Activated naive CD4-positive, alpha-beta T cell treated with anti-CD3 and anti-CD28 coated beads, Interleukin-2, amount 50 U/mL, for 72 hours (primary cell): ENCODE data around the gene JMJD1C. TPM values are rescaled to one million over a fixed set of nuclear protein-coding genes. Genes with fewer than 3 reads are reported as not detected.

Source experiments
- ATAC-seq, 2 donors: fragments of 150-1000 bp; cut with Tn5 transposase; 2 replicates each; pipeline ENCODE4 v1.10.0; 2021; ENCODE audit warnings: mild to moderate bottlenecking in 2 of 2, moderate library complexity in 2 of 2
- DNase-seq, 2 donors: peaks; one replicate each; pipeline ENCODE4 v3.0.0; 2021 to 2022; ENCODE audit warnings: low spot score in 2 of 2
- H3K27ac Mint-ChIP-seq, 2 donors: one replicate each; pipeline ENCODE4 v1.8.0; 2022; ENCODE audit warnings: mild to moderate bottlenecking in 2 of 2, mixed read lengths in 2 of 2
- H3K36me3 Mint-ChIP-seq, 2 donors: one replicate each; pipeline ENCODE4 v1.8.0; 2022; ENCODE audit warnings: mixed read lengths in 2 of 2
- H3K9me3 Mint-ChIP-seq, 2 donors: one replicate each; pipeline ENCODE4 v1.8.0; 2022; ENCODE audit warnings: mixed read lengths in 2 of 2
- total RNA-seq, 2 donors: library from RNA; stranded (reverse); gene quantifications; one replicate each; pipeline ENCODE4 v1.2.3, GENCODE V29; 2022

JMJD1C gene
- total RNA-seq, 2 donors from 2014 or later: 62.5 to 68.7 TPM

DNA sequence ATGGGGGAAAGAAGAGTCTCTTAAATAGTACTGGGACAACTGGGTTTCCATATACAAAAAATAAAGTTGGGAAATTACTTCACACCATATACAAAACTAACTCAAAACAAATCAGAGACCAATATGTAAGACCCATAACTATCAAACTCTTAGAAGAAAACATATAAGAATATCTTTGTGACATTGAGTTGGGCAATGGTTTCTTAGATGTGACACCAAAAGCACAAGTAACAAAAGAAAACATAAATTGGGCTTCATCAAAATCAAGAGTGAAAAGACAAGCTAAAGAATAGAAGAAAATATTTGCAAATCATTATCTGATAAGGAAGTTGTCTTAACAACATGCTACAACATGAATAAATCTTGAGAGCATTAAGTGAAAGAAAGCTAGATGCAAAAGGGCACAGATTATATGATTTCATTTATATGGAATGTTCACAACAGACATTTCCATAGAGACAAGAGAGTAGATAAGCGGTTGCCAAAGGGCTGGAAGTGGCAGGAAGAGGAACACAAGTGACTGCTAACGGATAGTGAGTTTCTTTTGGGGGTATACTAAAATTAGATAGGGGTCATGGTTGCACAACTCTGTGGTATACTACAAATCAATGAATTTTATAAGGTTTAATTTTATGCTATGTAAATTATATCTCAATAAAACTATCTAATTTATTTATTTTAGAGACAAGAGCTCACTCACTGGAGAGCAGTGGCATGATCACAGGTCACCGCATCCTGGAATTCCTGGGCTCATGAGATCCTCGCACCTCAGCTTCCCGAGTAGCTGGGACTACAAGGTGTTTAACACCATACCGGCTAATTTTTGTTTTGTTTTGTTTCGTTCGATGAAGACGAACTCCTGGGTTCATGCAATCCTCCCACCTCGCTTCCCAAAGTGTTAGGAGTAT is 35.4 kb downstream of the JMJD1C start:
- no peak for ATAC-seq
- Mint-ChIP-seq H3K9me3 (peaks cover 0 to 4% of the 10 kb centered on the region in 2 donors), H3K36me3 (peaks cover 0 to 12% of the 10 kb centered on the region in 2 donors), H3K27ac (peak overlapping the region in 1 of 2 donors; percentile 28)
- no peak for DNase-seq

DNA sequence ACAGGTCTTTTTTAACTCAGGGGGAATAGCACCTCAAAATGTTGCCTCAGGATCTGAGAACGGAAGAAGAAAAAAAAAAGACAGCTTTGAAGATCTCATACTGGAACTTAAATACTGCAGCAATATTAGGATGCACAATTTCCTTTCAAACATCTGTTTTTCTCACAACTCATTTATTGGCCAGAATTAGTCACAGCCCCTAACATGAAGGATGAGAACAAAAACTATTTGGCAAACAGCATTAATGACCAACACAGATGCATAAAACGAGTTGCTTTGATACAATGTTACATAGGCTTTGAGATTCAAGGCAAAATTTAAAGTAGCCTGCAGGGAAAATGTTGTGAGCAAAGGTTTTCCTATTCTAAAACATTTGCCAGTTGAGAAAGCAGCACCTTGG is 36.5 kb downstream of the JMJD1C start:
- no peak for DNase-seq
- H3K27ac Mint-ChIP-seq: no peak overlapping the region
- peaks cover 0 to 4% of the 10 kb centered on the region in 2 donors for H3K9me3 Mint-ChIP-seq
- no peak for ATAC-seq
- H3K36me3 Mint-ChIP-seq: peaks cover 0 to 12% of the 10 kb centered on the region in 2 donors

DNA sequence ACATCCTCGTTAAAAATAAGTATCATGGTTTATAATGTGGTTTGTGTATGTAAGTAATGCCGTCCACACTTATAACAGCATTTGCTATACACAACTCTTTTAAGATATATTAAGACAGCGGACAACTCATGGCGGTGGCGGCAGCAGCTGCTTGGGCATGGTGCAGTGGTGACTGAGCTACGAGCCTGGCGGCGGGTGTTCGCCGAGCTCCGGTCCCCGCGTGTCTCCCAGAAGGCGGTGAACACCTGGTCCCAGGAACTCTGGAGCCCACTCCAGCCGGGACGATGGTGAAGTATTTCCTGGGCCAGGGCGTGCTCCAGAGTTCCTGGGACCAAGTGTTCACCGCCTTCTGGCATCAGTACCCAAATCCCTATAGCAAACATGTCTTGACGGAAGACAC is 38.8 kb downstream of the JMJD1C start:
- Mint-ChIP-seq H3K9me3 (peaks cover 0 to 4% of the 10 kb centered on the region in 2 donors), H3K27ac (no peak overlapping the region), H3K36me3 (peaks cover 0 to 7% of the 10 kb centered on the region in 2 donors)
- no peak for ATAC-seq
- DNase-seq: no peak

DNA sequence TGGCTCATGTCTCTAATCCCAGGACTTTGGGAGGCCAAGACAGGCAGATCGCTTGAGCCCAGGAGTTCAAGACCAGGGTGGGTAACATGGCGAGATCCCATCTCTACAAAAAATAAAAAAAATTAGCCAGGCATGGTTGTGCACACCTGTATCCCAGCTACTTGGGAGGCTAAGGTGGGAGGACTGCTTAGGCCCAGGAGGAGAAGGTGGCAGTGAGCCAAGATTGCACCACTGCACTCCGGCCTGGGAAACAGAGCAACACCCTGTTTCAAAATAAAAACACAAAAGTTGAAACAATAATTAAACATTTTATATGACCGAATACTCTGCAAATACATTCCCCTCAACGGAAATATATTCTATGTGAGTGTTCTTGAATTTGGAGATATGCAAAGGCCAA is 40.3 kb downstream of the JMJD1C start:
- Mint-ChIP-seq H3K36me3 (no peaks in the 10 kb centered on the region), H3K27ac (no peak overlapping the region), H3K9me3 (no peaks in the 10 kb centered on the region)
- no peak for ATAC-seq
- DNase-seq: no peak

DNA sequence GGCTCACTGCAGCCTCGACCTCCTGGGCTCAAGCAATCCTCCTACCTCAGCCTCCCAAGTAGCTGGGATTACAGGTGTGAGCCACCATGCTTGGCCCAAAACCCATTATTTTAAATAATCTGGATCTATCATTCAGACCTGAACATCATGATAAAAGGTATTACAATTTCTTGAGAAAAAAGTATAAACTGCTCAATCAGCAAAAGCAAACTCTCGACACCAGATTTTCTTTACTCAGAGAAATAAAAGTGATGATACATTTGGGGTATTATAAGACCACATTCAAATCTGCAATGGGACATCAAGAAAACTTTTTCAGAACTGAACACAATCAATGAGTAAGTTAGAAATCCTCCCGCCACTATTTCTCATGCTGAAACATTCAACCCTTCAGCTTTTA is 41.2 kb downstream of the JMJD1C start:
- ATAC-seq (no peak), DNase-seq (no peak)
- Mint-ChIP-seq H3K27ac (no peak overlapping the region), H3K36me3 (no peaks in the 10 kb centered on the region), H3K9me3 (no peaks in the 10 kb centered on the region)

DNA sequence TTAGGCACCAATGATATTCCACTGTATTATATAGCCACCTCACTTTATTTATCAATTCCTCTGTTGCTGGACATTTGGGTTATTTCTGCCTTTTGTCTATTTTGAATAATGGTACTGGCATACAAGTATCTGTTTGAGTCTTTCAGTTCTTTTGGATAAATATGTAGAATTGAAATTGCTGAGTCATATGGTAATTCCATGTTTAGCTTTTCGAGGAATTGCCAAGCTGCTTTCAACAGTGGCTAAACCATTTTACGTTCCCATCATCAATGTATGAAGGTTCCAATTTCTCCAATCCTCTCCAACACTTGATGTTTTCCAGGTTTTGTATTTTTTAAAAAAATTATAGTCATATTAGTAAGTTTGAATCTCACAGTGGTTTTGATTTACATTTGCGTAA is 42.3 kb downstream of the JMJD1C start:
- H3K9me3 Mint-ChIP-seq: no peaks in the 10 kb centered on the region
- no peak overlapping the region for H3K27ac Mint-ChIP-seq
- DNase-seq (no peak), ATAC-seq (no peak)
- H3K36me3 Mint-ChIP-seq: no peaks in the 10 kb centered on the region

DNA sequence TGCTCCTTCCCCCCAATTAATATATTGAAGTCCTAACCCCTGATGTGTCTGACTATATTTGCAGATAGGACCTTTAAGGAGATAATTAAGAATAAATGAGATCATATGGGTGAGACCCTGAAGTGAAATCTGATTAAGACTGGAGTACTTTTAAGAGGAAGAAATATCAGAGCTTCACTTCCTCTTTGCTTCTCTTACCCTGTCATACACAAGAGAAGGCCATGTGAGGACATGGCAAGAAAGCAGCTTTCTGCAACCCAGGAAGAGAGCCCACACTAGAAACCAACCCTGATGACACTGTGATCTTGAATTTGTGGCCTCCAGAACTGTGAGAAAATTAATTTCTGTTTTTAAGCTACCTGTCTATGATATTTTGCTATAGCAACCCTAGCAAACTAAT is 44.2 kb downstream of the JMJD1C start:
- ATAC-seq: peak in 1 of 2 donors; percentile 28
- DNase-seq: no peak

DNA sequence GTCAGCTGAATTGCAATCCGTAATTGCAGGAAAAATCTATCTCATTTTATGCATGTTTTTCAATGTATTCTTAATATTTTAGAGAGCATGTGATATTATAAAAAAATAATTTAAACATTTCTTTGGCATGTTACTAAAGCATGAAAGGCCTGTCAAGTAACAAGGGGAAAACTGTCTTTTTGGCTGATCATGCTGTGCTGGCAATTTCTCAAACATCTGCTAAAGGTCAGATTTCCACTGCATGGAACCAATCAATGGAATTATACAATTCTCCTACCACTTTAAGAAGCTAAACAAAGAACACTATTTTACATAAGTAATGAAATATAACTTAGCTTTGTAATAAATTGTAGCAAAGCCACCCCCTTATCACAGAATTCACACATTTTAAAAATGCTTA is 49.4 kb downstream of the JMJD1C start:
- ATAC-seq (no peak), DNase-seq (no peak)
- Mint-ChIP-seq H3K9me3 (no peaks in the 10 kb centered on the region), H3K36me3 (no peaks in the 10 kb centered on the region), H3K27ac (no peak overlapping the region)

More for the DNA sequence above, 44.2 kb downstream of the JMJD1C start:
- Mint-ChIP-seq H3K36me3 (no peaks in the 10 kb centered on the region), H3K27ac (peak overlapping the region; percentile 9 to 51), H3K9me3 (no peaks in the 10 kb centered on the region)

DNA sequence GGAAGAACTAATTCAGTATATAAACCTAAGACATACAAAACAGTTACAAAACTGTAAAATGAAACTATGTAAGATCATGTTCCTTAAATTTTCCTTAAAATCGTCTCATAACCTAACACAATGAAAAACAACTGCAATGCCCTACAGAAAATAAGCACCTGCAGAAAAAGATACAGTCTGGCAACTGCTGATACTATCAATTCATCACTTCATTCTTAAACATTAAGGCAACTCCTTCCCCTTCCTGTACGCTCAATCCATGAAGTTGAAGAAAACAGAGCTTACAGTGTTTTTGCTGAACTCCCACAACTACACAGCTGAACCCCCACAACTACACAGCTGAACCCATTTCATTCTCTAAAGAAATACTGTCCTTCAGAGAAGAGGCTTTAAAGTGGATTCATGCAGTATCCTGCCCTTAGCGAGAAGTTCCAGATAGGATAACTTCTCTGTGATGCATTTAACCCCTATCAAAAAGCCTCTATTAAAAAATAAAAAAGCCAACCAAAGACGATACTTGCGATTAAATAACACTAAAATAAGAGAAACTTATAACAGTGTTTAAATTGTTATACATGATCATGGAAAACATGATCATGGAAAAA is 50.0 kb downstream of the JMJD1C start:
- ATAC-seq: no peak
- Mint-ChIP-seq H3K27ac (no peak overlapping the region), H3K36me3 (no peaks in the 10 kb centered on the region)

DNA sequence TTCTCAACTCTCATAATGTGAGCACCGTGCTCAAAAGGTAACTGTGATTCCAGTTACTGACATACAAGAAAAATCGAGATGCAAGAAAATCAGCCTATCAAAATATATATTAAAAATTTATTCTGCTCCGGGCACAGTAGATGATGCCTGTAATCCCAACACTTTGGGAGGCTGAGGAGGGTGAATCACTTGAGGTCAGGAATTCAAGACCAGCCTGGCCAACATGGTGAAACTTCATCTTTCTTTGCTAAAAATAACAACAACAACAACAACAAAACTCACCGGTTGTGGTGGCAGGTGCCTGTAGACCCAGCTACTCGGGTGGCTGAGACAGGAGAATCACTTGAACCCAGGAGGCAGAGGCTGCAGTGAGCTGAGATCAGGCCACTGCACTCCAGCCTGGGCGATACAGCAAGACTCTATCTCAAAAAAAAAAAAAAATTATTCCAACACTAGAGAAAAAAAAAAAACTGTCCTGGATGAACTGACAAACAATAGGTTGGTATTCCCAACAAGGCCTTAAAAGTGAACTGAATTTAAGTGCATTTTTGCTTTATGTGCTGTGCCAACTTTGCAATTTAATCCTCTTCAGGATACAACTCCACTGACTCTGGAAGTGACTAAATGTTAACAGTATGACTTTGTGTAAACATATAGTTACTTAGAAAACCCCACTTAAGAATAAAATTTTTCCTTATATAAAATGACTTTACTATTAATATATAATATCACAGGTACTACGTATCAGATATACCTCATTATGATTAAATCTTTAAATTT is 51.1 kb downstream of the JMJD1C start:
- H3K27ac Mint-ChIP-seq: no peak overlapping the region
- H3K9me3 Mint-ChIP-seq: no peaks in the 10 kb centered on the region
- ATAC-seq (no peak), DNase-seq (no peak)
- no peaks in the 10 kb centered on the region for H3K36me3 Mint-ChIP-seq

More for the DNA sequence above, 50.0 kb downstream of the JMJD1C start:
- H3K9me3 Mint-ChIP-seq: no peaks in the 10 kb centered on the region
- no peak for DNase-seq

DNA sequence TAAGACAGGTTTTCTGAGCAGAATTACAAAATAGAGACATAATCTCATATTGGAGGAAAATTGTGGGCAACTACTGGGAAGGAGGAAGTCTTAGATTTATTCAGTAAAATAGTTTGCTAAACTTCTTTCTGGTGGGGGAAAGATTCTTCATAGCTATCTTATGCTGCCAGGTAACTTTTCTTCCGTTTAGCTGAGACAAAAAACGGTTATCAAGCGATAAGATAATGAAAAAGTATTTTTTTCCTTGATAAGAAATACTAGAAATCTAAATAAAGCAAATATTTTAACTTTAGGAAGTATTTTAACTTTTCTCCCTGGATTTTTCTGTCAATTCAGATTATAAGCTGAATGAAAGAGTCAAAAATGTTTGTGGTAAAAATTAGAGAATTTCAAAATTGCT is 52.3 kb downstream of the JMJD1C start:
- Mint-ChIP-seq H3K9me3 (no peaks in the 10 kb centered on the region), H3K27ac (no peak overlapping the region), H3K36me3 (no peaks in the 10 kb centered on the region)
- no peak for ATAC-seq
- DNase-seq: no peak

DNA sequence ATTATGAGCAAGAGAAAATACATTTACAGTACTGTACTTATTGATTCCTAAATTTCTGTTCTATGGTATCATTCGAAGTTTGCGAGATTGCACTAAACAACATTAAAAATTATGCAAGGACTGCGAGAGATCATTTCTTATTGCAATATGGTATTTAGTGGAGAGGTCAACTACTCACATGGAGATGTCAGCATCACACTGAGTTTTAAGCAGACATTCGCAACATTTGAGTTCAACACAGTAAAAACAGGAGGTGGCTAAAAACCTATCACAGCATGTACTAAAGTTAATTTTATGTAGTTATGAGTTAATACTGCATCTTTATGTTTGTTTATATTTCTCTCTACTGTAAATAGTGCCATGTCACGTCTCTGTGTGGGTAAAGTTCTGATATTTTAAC is 53.5 kb downstream of the JMJD1C start:
- ATAC-seq: no peak
- no peaks in the 10 kb centered on the region for H3K36me3 Mint-ChIP-seq
- H3K27ac Mint-ChIP-seq: no peak overlapping the region
- no peak for DNase-seq
- H3K9me3 Mint-ChIP-seq: no peaks in the 10 kb centered on the region

DNA sequence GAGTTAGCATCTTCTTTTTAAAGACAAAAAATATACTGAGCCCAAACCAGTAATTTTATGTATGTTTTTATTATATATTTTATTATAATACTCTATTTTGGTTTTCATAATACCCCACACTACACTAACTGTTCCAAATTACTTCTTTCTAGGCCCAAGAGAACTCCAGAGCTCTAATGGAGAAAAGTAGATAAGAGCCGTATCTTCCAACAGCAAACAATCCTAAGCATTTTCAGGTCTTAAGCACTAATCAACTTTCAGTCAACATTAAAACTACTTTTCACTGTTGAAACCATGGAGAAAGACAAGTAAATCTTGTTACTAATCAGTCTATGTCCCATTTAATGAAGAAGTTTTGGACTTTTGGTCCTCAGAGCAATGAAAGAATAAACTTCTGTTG is 55.1 kb downstream of the JMJD1C start:
- DNase-seq: no peak
- peaks cover 0 to 5% of the 10 kb centered on the region in 2 donors for H3K36me3 Mint-ChIP-seq
- no peaks in the 10 kb centered on the region for H3K9me3 Mint-ChIP-seq
- ATAC-seq: no peak
- H3K27ac Mint-ChIP-seq: no peak overlapping the region

DNA sequence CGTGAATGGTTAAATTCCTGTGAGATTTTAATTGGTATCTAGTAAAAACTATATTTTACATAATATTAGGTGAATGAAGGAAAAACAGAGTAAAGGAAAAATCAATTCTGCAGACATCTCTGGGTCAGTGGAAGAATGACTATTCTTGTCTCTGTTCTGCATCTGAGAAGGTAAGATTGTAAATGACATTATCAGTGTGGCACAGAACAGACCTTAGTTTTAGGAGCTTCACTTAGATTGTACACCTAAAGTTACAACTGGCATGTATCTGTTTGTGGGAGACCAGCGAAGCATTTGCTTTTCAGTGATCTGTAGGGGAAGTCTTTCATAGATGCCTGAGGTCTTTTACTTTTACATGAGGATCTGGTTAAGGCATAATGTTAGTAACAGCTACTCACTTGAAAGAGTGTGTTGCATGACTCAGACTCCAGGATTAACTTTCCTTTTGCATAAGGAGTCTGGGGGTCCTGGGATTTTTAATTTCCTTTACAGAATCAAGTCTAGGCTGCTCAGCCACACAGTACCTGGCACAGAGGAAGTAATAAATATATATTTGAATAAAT is 56.2 kb downstream of the JMJD1C start:
- Mint-ChIP-seq H3K9me3 (no peaks in the 10 kb centered on the region), H3K27ac (no peak overlapping the region), H3K36me3 (peaks cover 0 to 8% of the 10 kb centered on the region in 2 donors)
- DNase-seq (no peak), ATAC-seq (no peak)

DNA sequence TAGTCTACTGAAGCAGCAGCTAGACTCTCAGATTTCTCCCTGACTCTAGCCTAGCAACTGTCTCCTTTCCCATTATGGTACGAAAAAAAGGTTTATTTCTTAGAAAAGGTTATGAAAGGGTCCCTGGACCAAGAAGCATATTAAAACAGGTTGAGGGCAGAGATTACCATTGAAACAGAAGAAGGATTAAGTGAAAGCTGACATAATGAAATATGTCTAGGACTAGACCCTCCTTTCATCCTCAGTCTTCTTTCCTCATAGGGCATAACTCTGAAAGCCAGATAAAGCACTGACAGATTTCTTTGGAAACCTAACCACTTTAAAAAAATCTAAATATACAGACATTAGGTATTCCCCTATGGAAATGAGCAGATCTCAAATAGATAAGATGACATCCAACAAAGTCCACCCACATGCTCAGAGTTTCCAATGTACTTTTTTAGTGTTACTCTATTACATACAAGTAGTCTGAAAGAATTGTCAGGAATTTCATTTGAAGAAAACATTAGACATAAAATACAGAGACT is 58.6 kb downstream of the JMJD1C start:
- ATAC-seq: no peak
- peaks cover 0 to 8% of the 10 kb centered on the region in 2 donors for H3K36me3 Mint-ChIP-seq
- no peak for DNase-seq
- no peak overlapping the region for H3K27ac Mint-ChIP-seq
- no peaks in the 10 kb centered on the region for H3K9me3 Mint-ChIP-seq

DNA sequence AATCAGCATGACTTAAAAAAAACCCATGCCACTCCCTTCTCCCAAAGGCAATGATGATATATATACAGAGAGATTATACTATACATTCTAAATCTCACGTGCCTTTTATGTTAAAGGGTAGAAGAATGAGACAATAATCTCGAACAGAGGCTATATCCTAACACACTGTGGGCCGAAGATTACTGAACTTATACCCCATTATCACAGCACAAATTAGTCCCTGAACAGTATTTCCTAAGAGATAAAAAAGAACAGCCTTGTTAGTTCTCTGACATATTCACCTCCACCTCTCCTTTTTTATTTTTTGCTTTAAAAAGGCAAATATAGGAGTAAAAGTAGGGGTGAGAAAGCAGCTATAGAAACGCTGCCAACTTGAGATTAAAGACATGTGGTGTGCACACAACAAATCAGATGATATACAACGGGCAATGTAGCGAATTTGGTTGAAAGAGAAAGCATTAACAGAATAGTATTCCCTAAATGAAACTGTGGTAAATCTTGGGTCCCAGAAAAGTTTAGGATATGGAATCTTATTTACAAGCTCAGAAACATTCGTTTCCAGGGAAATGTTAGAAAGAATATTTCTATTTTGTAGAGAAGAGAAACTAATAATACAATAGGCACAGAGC is 69.5 kb downstream of the JMJD1C start:
- ATAC-seq: no peak

More for the DNA sequence above, 69.5 kb downstream of the JMJD1C start:
- peaks cover 9 to 31% of the 10 kb centered on the region in 2 donors for H3K36me3 Mint-ChIP-seq
- DNase-seq: no peak
- H3K27ac Mint-ChIP-seq: no peak overlapping the region
- peaks cover 0 to 4% of the 10 kb centered on the region in 2 donors for H3K9me3 Mint-ChIP-seq
